HG03025 (cell line): ENCODE measurements around the gene TMEM11.
"Not testable (repeated sequence)": the region's sequence is repeated elsewhere in the genome, so short reads cannot be mapped to it uniquely, and the experiment has no call there.

Experiments
- ATAC-seq: cut with Tn5 transposase; IDR thresholded peaks from one replicate; pipeline ENCODE4 v1.9.1; 2021; ENCODE audit warnings: mild to moderate bottlenecking, moderate library complexity; ENCODE audit not compliant: unreplicated experiment, low FRiP score

TMEM11 gene

GRCh38 chr17:21212826-21213637 lies 929 bp downstream of the TMEM11 start:
- no peak for ATAC-seq

GRCh38 chr17:21211825-21212479 lies 2.0 kb downstream of the TMEM11 start:
- ATAC-seq = no peak

- no peak for ATAC-seq
Measured at GRCh38 chr17:21210411-21211076, 3.4 kb downstream of the TMEM11 start.

GRCh38 chr17:21209511-21210175 lies 4.3 kb downstream of the TMEM11 start:
- ATAC-seq = no peak

GRCh38 chr17:21208352-21208751 lies 5.6 kb downstream of the TMEM11 start:
- no peak for ATAC-seq

- ATAC-seq = no peak
Measured at GRCh38 chr17:21204935-21205334, 9.0 kb downstream of the TMEM11 start.

- no peak for ATAC-seq
Measured at GRCh38 chr17:21202512-21202911, 11.4 kb downstream of the TMEM11 start.

- ATAC-seq = no peak
Measured at GRCh38 chr17:21201874-21202273, 12.1 kb downstream of the TMEM11 start.

GRCh38 chr17:21201298-21201595 lies 12.7 kb downstream of the TMEM11 start:
- no peak for ATAC-seq

GRCh38 chr17:21200590-21201297 lies 13.2 kb downstream of the TMEM11 start:
- no peak for ATAC-seq

- no peak for ATAC-seq
Measured at GRCh38 chr17:21199856-21200255, 14.1 kb downstream of the TMEM11 start.

- no peak for ATAC-seq
Measured at GRCh38 chr17:21199311-21199710, 14.7 kb downstream of the TMEM11 start.

GRCh38 chr17:21198411-21198810 lies 15.6 kb downstream of the TMEM11 start:
- no peak for ATAC-seq

GRCh38 chr17:21196126-21196525 lies 17.8 kb downstream of the TMEM11 start:
- ATAC-seq = no peak

- ATAC-seq = no peak
Measured at GRCh38 chr17:21194703-21195102, 19.3 kb downstream of the TMEM11 start.

- no peak for ATAC-seq
Measured at GRCh38 chr17:21194226-21194625, 19.7 kb downstream of the TMEM11 start.

- ATAC-seq = no peak
Measured at GRCh38 chr17:21193031-21193430, 20.9 kb downstream of the TMEM11 start.

GRCh38 chr17:21192414-21192813 lies 21.5 kb downstream of the TMEM11 start:
- ATAC-seq = not testable (repeated sequence)

- no peak for ATAC-seq
Measured at GRCh38 chr17:21191698-21192097, 22.3 kb downstream of the TMEM11 start.

- no peak for ATAC-seq
Measured at GRCh38 chr17:21190078-21190477, 23.9 kb downstream of the TMEM11 start.

- ATAC-seq = no peak
Measured at GRCh38 chr17:21189361-21189760, 24.6 kb downstream of the TMEM11 start.
